GM23338 (cell line): ENCODE measurements around the gene NPHP4. TPM values are rescaled to one million over a fixed set of nuclear protein-coding genes. Genes with fewer than 3 reads are reported as not detected.

Source experiments
- ATAC-seq: fragments of 200-7000 bp; cut with Tn5 transposase; 3 replicates; pipeline ENCODE4 v1.9.1; 2020
- DNase-seq: peaks from one replicate; pipeline ENCODE4 v3.0.0-alpha.2; 2015; ENCODE audit warnings: low spot score
- H2AFZ ChIP-seq: fragments of 200-600 bp; sonication (generic); 2 replicates; pipeline ENCODE4 v1.8.0; 2016; ENCODE audit warnings: antibody characterized with exemption, mild to moderate bottlenecking, moderate library complexity
- H3F3A ChIP-seq: fragments of 200-600 bp; sonication (generic); replicated peaks from 2 replicates; pipeline ENCODE4 v1.8.0; 2017; ENCODE audit warnings: antibody characterized with exemption, mixed run types, low read depth
- H3K27ac ChIP-seq: fragments of 200-600 bp; sonication (generic); 2 replicates; pipeline ENCODE4 v1.6.1; 2016; ENCODE audit warnings: low read depth
- H3K27me3 ChIP-seq: fragments of 200-600 bp; sonication (generic); 2 replicates; pipeline ENCODE4 v1.8.0; 2016; ENCODE audit warnings: mild to moderate bottlenecking, mixed run types, moderate library complexity; ENCODE audit not compliant: insufficient read depth
- H3K36me3 ChIP-seq: fragments of 200-600 bp; sonication (generic); 2 replicates; pipeline ENCODE4 v1.8.0; 2016; ENCODE audit warnings: mild to moderate bottlenecking; ENCODE audit not compliant: insufficient read depth
- H3K4me1 ChIP-seq: fragments of 200-600 bp; sonication (generic); 2 replicates; pipeline ENCODE4 v1.8.0; 2016; ENCODE audit warnings: mild to moderate bottlenecking, moderate library complexity; ENCODE audit not compliant: insufficient read depth
- H3K4me2 ChIP-seq: fragments of 200-600 bp; sonication (generic); 2 replicates; pipeline ENCODE4 v1.7.1; 2017; ENCODE audit warnings: mixed run types
- H3K4me3 ChIP-seq: fragments of 200-600 bp; sonication (generic); 2 replicates; pipeline ENCODE4 v1.6.1; 2016; ENCODE audit warnings: mixed run types
- H3K79me2 ChIP-seq: fragments of 200-600 bp; sonication (generic); replicated peaks from 2 replicates; pipeline ENCODE4 v1.8.0; 2017; ENCODE audit warnings: mild to moderate bottlenecking; ENCODE audit not compliant: insufficient read depth
- H3K9me2 ChIP-seq: fragments of 200-600 bp; sonication (generic); 2 replicates; pipeline ENCODE4 v1.8.0; 2017; ENCODE audit not compliant: insufficient read depth
- H4K20me1 ChIP-seq: fragments of 200-600 bp; sonication (generic); replicated peaks from 2 replicates; pipeline ENCODE4 v1.8.0; 2017; ENCODE audit warnings: mild to moderate bottlenecking; ENCODE audit not compliant: insufficient read depth
- H3K27ac Mint-ChIP-seq: 2 replicates; pipeline ENCODE4 v1.8.0; 2020; ENCODE audit warnings: inconsistent platforms, mild to moderate bottlenecking, moderate library complexity, mixed read lengths
- H3K27me3 Mint-ChIP-seq: 3 replicates; pipeline ENCODE4 v1.8.0; 2022; ENCODE audit warnings: low read depth, mild to moderate bottlenecking, moderate library complexity, mixed read lengths, inconsistent platforms; ENCODE audit not compliant: insufficient read depth, poor library complexity
- H3K36me3 Mint-ChIP-seq: 3 replicates; pipeline ENCODE4 v1.8.0; 2021; ENCODE audit warnings: low read depth, mild to moderate bottlenecking, inconsistent platforms, moderate library complexity, mixed read lengths
- H3K4me1 Mint-ChIP-seq: 3 replicates; pipeline ENCODE4 v1.8.0; 2020; ENCODE audit warnings: mild to moderate bottlenecking, inconsistent platforms, mixed read lengths
- H3K4me3 Mint-ChIP-seq: 3 replicates; pipeline ENCODE4 v1.8.0; 2021; ENCODE audit warnings: moderate library complexity, mild to moderate bottlenecking, inconsistent platforms, mixed read lengths
- H3K9me3 Mint-ChIP-seq: 3 replicates; pipeline ENCODE4 v1.8.0; 2020; ENCODE audit warnings: moderate library complexity, mild to moderate bottlenecking, inconsistent platforms, mixed read lengths
- CREB1 ChIP-seq: fragments of 250-450 bp; sonication (Bioruptor Pico); IDR thresholded peaks from 2 replicates; pipeline ENCODE4 v1.5.0; 2020; ENCODE audit warnings: low read depth, mild to moderate bottlenecking, moderate library complexity
- ETS1 ChIP-seq: IDR thresholded peaks from 2 replicates; pipeline ENCODE4 v1.6.1; 2016; ENCODE audit warnings: antibody characterized with exemption
- EZH2 ChIP-seq: fragments of 200-600 bp; sonication (generic); IDR thresholded peaks from one replicate; pipeline ENCODE4 v1.8.0; 2017; ENCODE audit warnings: antibody characterized with exemption, mild to moderate bottlenecking, low read depth; ENCODE audit not compliant: unreplicated experiment
- EZH2phosphoT487 ChIP-seq: fragments of 200-600 bp; sonication (generic); IDR thresholded peaks from one replicate; pipeline ENCODE4 v1.8.1; 2018; ENCODE audit warnings: antibody characterized with exemption; ENCODE audit not compliant: unreplicated experiment
- JUNB ChIP-seq: IDR thresholded peaks from one replicate; pipeline ENCODE4 v1.6.1; 2016; ENCODE audit warnings: antibody characterized with exemption; ENCODE audit not compliant: unreplicated experiment
- NANOG ChIP-seq: IDR thresholded peaks from 2 replicates; pipeline ENCODE4 v1.6.1; 2016; ENCODE audit warnings: antibody characterized with exemption, borderline replicate concordance
- POLR2AphosphoS5 ChIP-seq: IDR thresholded peaks from 2 replicates; pipeline ENCODE4 v1.6.1; 2016; ENCODE audit warnings: antibody characterized with exemption, low read depth
- STAT1 ChIP-seq: IDR thresholded peaks from one replicate; pipeline ENCODE4 v1.6.1; 2016; ENCODE audit warnings: antibody characterized with exemption; ENCODE audit not compliant: unreplicated experiment
- ZNF114 ChIP-seq: fragments of 250-450 bp; sonication (Bioruptor Pico); IDR thresholded peaks from 2 replicates; pipeline ENCODE4 v1.5.0; 2020; ENCODE audit warnings: mild to moderate bottlenecking, moderate library complexity
- ZNF331 ChIP-seq: fragments of 250-450 bp; sonication (Bioruptor Pico); IDR thresholded peaks from 2 replicates; pipeline ENCODE4 v1.5.0; 2020; ENCODE audit warnings: low read depth, mild to moderate bottlenecking, moderate library complexity
- polyA plus RNA-seq: library from polyadenylated mRNA; unstranded; fragments of >200 nt; fragmentation: Nextera tagmentation; extraction: Ambion mirVana; gene quantifications from 2 replicates; pipeline ENCODE4 v1.2.1, GENCODE V29; 2016
- total RNA-seq: library from RNA; depleted of rRNA; stranded (reverse); fragments of >200 nt; shearing (Covaris generic); gene quantifications from 2 replicates; pipeline ENCODE4 v1.2.3, GENCODE V29; 2014
- TF ChIP-seq, protein P1 (sequence below): fragments of 250-450 bp; sonication (Bioruptor Pico); IDR thresholded peaks from 2 replicates; pipeline ENCODE4 v1.5.0; 2020; ENCODE audit warnings: mild to moderate bottlenecking, moderate library complexity
- TF ChIP-seq, protein P2 (sequence below), 2 experiments: fragments of 200-600 bp in 1 of 2; sonication (generic) in 1 of 2; conservative IDR thresholded peaks; 2 replicates each; pipeline versions ENCODE4 v1.5.1 to v1.6.1; 2016 to 2017; ENCODE audit warnings: antibody characterized with exemption in 2 of 2, low read depth in 2 of 2, mild to moderate bottlenecking in 2 of 2, moderate library complexity in 1 of 2
- TF ChIP-seq, protein P3 (sequence below): IDR thresholded peaks from one replicate; pipeline ENCODE4 v1.6.1; 2018; ENCODE audit warnings: antibody characterized with exemption; ENCODE audit not compliant: unreplicated experiment

NPHP4 gene
- total and polyA plus RNA-seq, 2 experiments from 2014 or later, result 2.5 to 12.4 TPM

GRCh38 chr1:5985250-5985649 lies 7.0 kb downstream of the NPHP4 start:
- H3K4me1 ChIP-seq, result peaks cover 8% of the 10 kb centered on the region
- no peak for DNase-seq
- ATAC-seq, result no peak
- H3K79me2 ChIP-seq, result peaks cover 5% of the 10 kb centered on the region; the same call in 1 of the 2 replicates
- H3K4me2 ChIP-seq, result no peak overlapping the region
- no peak overlapping the region for H3K4me3 ChIP-seq
- peaks cover 11% of the 10 kb centered on the region for H3K27me3 Mint-ChIP-seq
- H3F3A ChIP-seq, result 0 out of 2 replicates have a peak, but pooled peaks cover 4% of the 10 kb centered on the region
- H2AFZ ChIP-seq, result no peak overlapping the region
- no peak overlapping the region for H3K4me3 Mint-ChIP-seq
- peaks cover 2% of the 10 kb centered on the region; the same call in 1 of the 2 replicates for H3K27me3 ChIP-seq
- H3K27ac ChIP-seq, result no peak overlapping the region
- peaks cover 4% of the 10 kb centered on the region; the same call in 2 of the 3 replicates for H3K36me3 Mint-ChIP-seq
- peaks cover 6% of the 10 kb centered on the region; the same call in 1 of the 2 replicates for H4K20me1 ChIP-seq
- no peaks in the 10 kb centered on the region for H3K9me3 Mint-ChIP-seq
- no peaks in the 10 kb centered on the region for H3K36me3 ChIP-seq
- TF ChIP-seq ZNF331 (no peak), ZNF114 (no peak), EZH2phosphoT487 (no peak), POLR2AphosphoS5 (no peak), STAT1 (no peak), ETS1 (no peak), CREB1 (CRISPR knock-in tag) (no peak), EZH2 (no peak), NANOG (no peak), JUNB (no peak)
- TF ChIP-seq, protein P1, sequence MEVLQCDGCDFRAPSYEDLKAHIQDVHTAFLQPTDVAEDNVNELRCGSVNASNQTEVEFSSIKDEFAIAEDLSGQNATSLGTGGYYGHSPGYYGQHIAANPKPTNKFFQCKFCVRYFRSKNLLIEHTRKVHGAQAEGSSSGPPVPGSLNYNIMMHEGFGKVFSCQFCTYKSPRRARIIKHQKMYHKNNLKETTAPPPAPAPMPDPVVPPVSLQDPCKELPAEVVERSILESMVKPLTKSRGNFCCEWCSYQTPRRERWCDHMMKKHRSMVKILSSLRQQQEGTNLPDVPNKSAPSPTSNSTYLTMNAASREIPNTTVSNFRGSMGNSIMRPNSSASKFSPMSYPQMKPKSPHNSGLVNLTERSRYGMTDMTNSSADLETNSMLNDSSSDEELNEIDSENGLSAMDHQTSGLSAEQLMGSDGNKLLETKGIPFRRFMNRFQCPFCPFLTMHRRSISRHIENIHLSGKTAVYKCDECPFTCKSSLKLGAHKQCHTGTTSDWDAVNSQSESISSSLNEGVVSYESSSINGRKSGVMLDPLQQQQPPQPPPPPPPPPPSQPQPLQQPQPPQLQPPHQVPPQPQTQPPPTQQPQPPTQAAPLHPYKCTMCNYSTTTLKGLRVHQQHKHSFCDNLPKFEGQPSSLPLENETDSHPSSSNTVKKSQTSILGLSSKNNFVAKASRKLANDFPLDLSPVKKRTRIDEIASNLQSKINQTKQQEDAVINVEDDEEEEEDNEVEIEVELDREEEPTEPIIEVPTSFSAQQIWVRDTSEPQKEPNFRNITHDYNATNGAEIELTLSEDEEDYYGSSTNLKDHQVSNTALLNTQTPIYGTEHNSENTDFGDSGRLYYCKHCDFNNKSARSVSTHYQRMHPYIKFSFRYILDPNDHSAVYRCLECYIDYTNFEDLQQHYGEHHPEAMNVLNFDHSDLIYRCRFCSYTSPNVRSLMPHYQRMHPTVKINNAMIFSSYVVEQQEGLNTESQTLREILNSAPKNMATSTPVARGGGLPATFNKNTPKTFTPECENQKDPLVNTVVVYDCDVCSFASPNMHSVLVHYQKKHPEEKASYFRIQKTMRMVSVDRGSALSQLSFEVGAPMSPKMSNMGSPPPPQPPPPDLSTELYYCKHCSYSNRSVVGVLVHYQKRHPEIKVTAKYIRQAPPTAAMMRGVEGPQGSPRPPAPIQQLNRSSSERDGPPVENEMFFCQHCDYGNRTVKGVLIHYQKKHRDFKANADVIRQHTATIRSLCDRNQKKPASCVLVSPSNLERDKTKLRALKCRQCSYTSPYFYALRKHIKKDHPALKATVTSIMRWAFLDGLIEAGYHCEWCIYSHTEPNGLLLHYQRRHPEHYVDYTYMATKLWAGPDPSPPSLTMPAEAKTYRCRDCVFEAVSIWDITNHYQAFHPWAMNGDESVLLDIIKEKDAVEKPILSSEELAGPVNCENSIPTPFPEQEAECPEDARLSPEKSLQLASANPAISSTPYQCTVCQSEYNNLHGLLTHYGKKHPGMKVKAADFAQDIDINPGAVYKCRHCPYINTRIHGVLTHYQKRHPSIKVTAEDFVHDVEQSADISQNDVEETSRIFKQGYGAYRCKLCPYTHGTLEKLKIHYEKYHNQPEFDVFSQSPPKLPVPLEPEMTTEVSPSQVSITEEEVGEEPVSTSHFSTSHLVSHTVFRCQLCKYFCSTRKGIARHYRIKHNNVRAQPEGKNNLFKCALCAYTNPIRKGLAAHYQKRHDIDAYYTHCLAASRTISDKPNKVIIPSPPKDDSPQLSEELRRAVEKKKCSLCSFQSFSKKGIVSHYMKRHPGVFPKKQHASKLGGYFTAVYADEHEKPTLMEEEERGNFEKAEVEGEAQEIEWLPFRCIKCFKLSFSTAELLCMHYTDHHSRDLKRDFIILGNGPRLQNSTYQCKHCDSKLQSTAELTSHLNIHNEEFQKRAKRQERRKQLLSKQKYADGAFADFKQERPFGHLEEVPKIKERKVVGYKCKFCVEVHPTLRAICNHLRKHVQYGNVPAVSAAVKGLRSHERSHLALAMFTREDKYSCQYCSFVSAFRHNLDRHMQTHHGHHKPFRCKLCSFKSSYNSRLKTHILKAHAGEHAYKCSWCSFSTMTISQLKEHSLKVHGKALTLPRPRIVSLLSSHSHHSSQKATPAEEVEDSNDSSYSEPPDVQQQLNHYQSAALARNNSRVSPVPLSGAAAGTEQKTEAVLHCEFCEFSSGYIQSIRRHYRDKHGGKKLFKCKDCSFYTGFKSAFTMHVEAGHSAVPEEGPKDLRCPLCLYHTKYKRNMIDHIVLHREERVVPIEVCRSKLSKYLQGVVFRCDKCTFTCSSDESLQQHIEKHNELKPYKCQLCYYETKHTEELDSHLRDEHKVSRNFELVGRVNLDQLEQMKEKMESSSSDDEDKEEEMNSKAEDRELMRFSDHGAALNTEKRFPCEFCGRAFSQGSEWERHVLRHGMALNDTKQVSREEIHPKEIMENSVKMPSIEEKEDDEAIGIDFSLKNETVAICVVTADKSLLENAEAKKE (CRISPR knock-in tag), result no peak
- TF ChIP-seq, protein P2, sequence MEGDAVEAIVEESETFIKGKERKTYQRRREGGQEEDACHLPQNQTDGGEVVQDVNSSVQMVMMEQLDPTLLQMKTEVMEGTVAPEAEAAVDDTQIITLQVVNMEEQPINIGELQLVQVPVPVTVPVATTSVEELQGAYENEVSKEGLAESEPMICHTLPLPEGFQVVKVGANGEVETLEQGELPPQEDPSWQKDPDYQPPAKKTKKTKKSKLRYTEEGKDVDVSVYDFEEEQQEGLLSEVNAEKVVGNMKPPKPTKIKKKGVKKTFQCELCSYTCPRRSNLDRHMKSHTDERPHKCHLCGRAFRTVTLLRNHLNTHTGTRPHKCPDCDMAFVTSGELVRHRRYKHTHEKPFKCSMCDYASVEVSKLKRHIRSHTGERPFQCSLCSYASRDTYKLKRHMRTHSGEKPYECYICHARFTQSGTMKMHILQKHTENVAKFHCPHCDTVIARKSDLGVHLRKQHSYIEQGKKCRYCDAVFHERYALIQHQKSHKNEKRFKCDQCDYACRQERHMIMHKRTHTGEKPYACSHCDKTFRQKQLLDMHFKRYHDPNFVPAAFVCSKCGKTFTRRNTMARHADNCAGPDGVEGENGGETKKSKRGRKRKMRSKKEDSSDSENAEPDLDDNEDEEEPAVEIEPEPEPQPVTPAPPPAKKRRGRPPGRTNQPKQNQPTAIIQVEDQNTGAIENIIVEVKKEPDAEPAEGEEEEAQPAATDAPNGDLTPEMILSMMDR (conservative IDR thresholded peaks at IDR 0.05; ENCODE audit: low read depth in 2 of 2), result no peak
- TF ChIP-seq, protein P3, sequence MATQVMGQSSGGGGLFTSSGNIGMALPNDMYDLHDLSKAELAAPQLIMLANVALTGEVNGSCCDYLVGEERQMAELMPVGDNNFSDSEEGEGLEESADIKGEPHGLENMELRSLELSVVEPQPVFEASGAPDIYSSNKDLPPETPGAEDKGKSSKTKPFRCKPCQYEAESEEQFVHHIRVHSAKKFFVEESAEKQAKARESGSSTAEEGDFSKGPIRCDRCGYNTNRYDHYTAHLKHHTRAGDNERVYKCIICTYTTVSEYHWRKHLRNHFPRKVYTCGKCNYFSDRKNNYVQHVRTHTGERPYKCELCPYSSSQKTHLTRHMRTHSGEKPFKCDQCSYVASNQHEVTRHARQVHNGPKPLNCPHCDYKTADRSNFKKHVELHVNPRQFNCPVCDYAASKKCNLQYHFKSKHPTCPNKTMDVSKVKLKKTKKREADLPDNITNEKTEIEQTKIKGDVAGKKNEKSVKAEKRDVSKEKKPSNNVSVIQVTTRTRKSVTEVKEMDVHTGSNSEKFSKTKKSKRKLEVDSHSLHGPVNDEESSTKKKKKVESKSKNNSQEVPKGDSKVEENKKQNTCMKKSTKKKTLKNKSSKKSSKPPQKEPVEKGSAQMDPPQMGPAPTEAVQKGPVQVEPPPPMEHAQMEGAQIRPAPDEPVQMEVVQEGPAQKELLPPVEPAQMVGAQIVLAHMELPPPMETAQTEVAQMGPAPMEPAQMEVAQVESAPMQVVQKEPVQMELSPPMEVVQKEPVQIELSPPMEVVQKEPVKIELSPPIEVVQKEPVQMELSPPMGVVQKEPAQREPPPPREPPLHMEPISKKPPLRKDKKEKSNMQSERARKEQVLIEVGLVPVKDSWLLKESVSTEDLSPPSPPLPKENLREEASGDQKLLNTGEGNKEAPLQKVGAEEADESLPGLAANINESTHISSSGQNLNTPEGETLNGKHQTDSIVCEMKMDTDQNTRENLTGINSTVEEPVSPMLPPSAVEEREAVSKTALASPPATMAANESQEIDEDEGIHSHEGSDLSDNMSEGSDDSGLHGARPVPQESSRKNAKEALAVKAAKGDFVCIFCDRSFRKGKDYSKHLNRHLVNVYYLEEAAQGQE, result no peak
- H3K4me1 Mint-ChIP-seq, result peaks cover 16% of the 10 kb centered on the region
- H3K27ac Mint-ChIP-seq, result no peak overlapping the region
- H3K9me2 ChIP-seq, result no peaks in the 10 kb centered on the region
